ENCODE data around the gene LMX1A. TPM values are rescaled to one million over a fixed set of nuclear protein-coding genes. Genes with fewer than 3 reads are reported as not detected.

Gene LMX1A
- total and polyA plus RNA-seq, 12 donors, result 0.08 TPM; not detected in 11

GRCh38 chr1:165288350-165289120 is 68.0 kb downstream of the LMX1A start:
- peaks cover 17% of the 10 kb centered on the region for H3K27me3 ChIP-seq
- DNase-seq, result no peak
- H3K4me3 ChIP-seq, result no peak overlapping the region
- no peaks in the 10 kb centered on the region for H3K4me1 ChIP-seq (replicated peaks in 1 of 2)
- WGBS, 4 donors, result 54 to 71% (median 56%) methylated on average over 10 to 15 of the region's 15 CpGs
- no peak for TF ChIP-seq CTCF (IDR thresholded peaks at IDR 0.05)
- TF ChIP-seq POLR2A (IDR thresholded peaks at IDR 0.05), result no peak
- H3K9me3 ChIP-seq (replicated peaks in 1 of 3), result no peaks in the 10 kb centered on the region
- H3K27ac ChIP-seq, result no peak overlapping the region
- intact Hi-C loops (cut with DNase I), result no loop called here
- H3K36me3 ChIP-seq (replicated peaks in 1 of 2), result no peaks in the 10 kb centered on the region

GRCh38 chr1:165287781-165288180 is 68.7 kb downstream of the LMX1A start:
- intact Hi-C loops (cut with DNase I), result no loop called here
- H3K27me3 ChIP-seq, result peaks cover 19% of the 10 kb centered on the region
- H3K9me3 ChIP-seq (replicated peaks in 1 of 3), result no peaks in the 10 kb centered on the region
- DNase-seq, result no peak
- 61 to 73% (median 70%) methylated on average over 4 of the region's 4 CpGs for WGBS, 4 donors
- no peaks in the 10 kb centered on the region for H3K36me3 ChIP-seq (replicated peaks in 1 of 2)
- no peaks in the 10 kb centered on the region for H3K4me1 ChIP-seq (replicated peaks in 1 of 2)
- no peak overlapping the region for H3K4me3 ChIP-seq
- no peak overlapping the region for H3K27ac ChIP-seq
- TF ChIP-seq POLR2A (IDR thresholded peaks at IDR 0.05) (no peak), CTCF (IDR thresholded peaks at IDR 0.05) (no peak)

- TF ChIP-seq CTCF (IDR thresholded peaks at IDR 0.05) (no peak), POLR2A (IDR thresholded peaks at IDR 0.05) (no peak)
- intact Hi-C loops (cut with DNase I), result no loop called here
- no peak overlapping the region for H3K4me3 ChIP-seq
- no peaks in the 10 kb centered on the region for H3K4me1 ChIP-seq (replicated peaks in 1 of 2)
- no peak for DNase-seq
- no peaks in the 10 kb centered on the region for H3K36me3 ChIP-seq (replicated peaks in 1 of 2)
- no peak overlapping the region for H3K27ac ChIP-seq
- WGBS, 4 donors, result 68 to 73% (median 69%) methylated on average over 3 of the region's 3 CpGs
- peaks cover 19% of the 10 kb centered on the region for H3K27me3 ChIP-seq
- no peaks in the 10 kb centered on the region for H3K9me3 ChIP-seq (replicated peaks in 1 of 3)
Measured at GRCh38 chr1:165287329-165287728, 69.2 kb downstream of the LMX1A start.

DNA sequence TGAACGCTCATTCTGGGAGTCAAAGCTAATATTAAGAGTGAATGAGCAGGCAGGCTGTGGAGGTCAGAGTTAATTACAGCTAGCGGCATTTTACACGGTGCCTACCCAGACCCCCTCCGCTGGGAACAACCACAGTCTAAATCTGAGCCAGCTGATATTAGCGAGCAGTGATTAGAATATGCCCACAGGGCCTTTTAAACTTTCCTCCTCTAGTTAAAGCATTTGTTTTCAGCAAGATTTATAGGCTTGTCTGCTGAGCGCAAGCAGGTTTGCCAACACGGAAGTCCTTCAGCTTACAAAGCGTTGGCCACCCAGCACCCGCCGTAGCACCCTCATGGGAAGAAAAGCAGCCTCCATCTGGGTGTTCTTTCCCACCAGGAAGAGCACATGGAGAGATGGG is 72.1 kb downstream of the LMX1A start:
- 25 to 36% (median 34%) methylated on average over 8 to 10 of the region's 10 CpGs for WGBS, 4 donors
- Histone ChIP-seq H3K27me3 (peaks cover 19% of the 10 kb centered on the region), H3K4me3 (no peak overlapping the region), H3K36me3 (replicated peaks in 1 of 2) (no peaks in the 10 kb centered on the region), H3K27ac (no peak overlapping the region), H3K4me1 (replicated peaks in 1 of 2) (no peaks in the 10 kb centered on the region), H3K9me3 (replicated peaks in 1 of 3) (no peaks in the 10 kb centered on the region)
- DNase-seq, result no peak
- intact Hi-C loops (cut with DNase I), result no loop called here
- no peak for TF ChIP-seq POLR2A (IDR thresholded peaks at IDR 0.05)
- TF ChIP-seq CTCF (IDR thresholded peaks at IDR 0.05), result no peak

Measured in adrenal gland (tissue), 12 donors.